WTC11 (cell line): ENCODE results near the gene SNAI1.

Experiments
- ATF3 ChIP-seq: sonication (generic); formaldehyde crosslinking; conservative IDR thresholded peaks from 2 replicates; pipeline ENCODE4 v1.8.1; 2022; ENCODE audit warnings: mild to moderate bottlenecking, missing genetic modification reagents
- CTCF ChIP-seq: fragments of 200-600 bp; IDR thresholded peaks from 2 replicates; pipeline ENCODE4 v1.8.0; 2022; ENCODE audit warnings: antibody characterized with exemption
- ERG ChIP-seq: fragments of 250-450 bp; sonication (Bioruptor Pico); IDR thresholded peaks from 2 replicates; pipeline ENCODE4 v1.8.0; 2021; ENCODE audit warnings: mild to moderate bottlenecking
- ESRRA ChIP-seq: sonication (generic); formaldehyde crosslinking; IDR thresholded peaks from 2 replicates; pipeline ENCODE4 v1.8.1; 2022; ENCODE audit warnings: mild to moderate bottlenecking, missing genetic modification reagents, borderline replicate concordance
- HMGXB4 ChIP-seq: sonication (generic); formaldehyde crosslinking; IDR thresholded peaks from 2 replicates; pipeline ENCODE4 v1.8.1; 2023; ENCODE audit warnings: mild to moderate bottlenecking, moderate library complexity, missing genetic modification reagents
- JUN ChIP-seq: sonication (generic); formaldehyde crosslinking; IDR thresholded peaks from 2 replicates; pipeline ENCODE4 v1.8.0; 2023; ENCODE audit warnings: mild to moderate bottlenecking, missing genetic modification reagents
- NR3C1 ChIP-seq: sonication (generic); formaldehyde crosslinking; conservative IDR thresholded peaks from 2 replicates; pipeline ENCODE4 v1.8.1; 2023; ENCODE audit warnings: low read depth, mild to moderate bottlenecking, missing genetic modification reagents
- PRDM15 ChIP-seq: sonication (generic); formaldehyde crosslinking; IDR thresholded peaks from 2 replicates; pipeline ENCODE4 v1.8.0; 2022; ENCODE audit warnings: missing genetic modification reagents
- SP1 ChIP-seq: sonication (generic); formaldehyde crosslinking; conservative IDR thresholded peaks from 2 replicates; pipeline ENCODE4 v1.8.1; 2022; ENCODE audit warnings: missing genetic modification reagents
- ZBTB21 ChIP-seq: sonication (generic); formaldehyde crosslinking; IDR thresholded peaks from 2 replicates; pipeline ENCODE4 v1.8.1; 2023; ENCODE audit warnings: mild to moderate bottlenecking, missing genetic modification reagents, borderline replicate concordance
- ZNF281 ChIP-seq: sonication (generic); formaldehyde crosslinking; IDR thresholded peaks from 2 replicates; pipeline ENCODE4 v1.8.0; 2023; ENCODE audit warnings: mild to moderate bottlenecking, missing genetic modification reagents

- TF ChIP-seq NR3C1 (CRISPR knock-in tag) (no peak), ERG (no peak), CTCF (no peak), HMGXB4 (CRISPR knock-in tag) (no peak), PRDM15 (CRISPR knock-in tag) (no peak), ZNF281 (CRISPR knock-in tag) (no peak), ZBTB21 (CRISPR knock-in tag) (no peak), JUN (CRISPR knock-in tag) (no peak), SP1 (no peak), ESRRA (no peak), ATF3 (CRISPR knock-in tag) (no peak)
Measured at GRCh38 chr20:49973981-49974380, 8.8 kb upstream of the SNAI1 start.
